HepG2 (cell line): ENCODE results near the gene TBX21. TPM values are rescaled to one million over a fixed set of nuclear protein-coding genes. Genes with fewer than 3 reads are reported as not detected.

Experiments
- ATAC-seq: fragments of 200-7000 bp; cut with Tn5 transposase; 3 replicates; pipeline ENCODE4 v1.9.1; 2020; ENCODE audit warnings: mild to moderate bottlenecking, moderate library complexity
- BruUV-seq: library from RNA; stranded (reverse); fragments of 400-500 nt; replicated peaks from 2 replicates; lab custom pipeline; 2021; lab: Mats Ljungman, UMichigan
- CTCF ChIA-PET: fragments of 300-600 bp; formaldehyde crosslinking; extraction: SDS; loops from one replicate; lab custom pipeline; 2021; ENCODE audit warnings: low total read pairs, inconsistent platforms, low intra/inter-chr PET ratio; lab: Yijun Ruan, JAX
- POLR2A ChIA-PET: fragments of 350-600 bp; sonication (Branson Sonifier 250); formaldehyde crosslinking; loops from one replicate; lab custom pipeline; 2020; ENCODE audit warnings: antibody characterized with exemption, inconsistent platforms; lab: Yijun Ruan, JAX
- DNase-seq: peaks from one replicate; pipeline ENCODE4 v3.0.0-alpha.2; 2015; ENCODE audit warnings: low spot score
- FAIRE-seq: peaks from 3 replicates; lab custom pipeline; 2011; peaks lifted over from hg19 to GRCh38; lab: Jason Lieb, UNC
- H2AFZ ChIP-seq: one replicate; pipeline ENCODE4 v1.6.1; 2011; ENCODE audit warnings: low read length, inconsistent platforms
- H3K27ac ChIP-seq: fragments of 300-600 bp; 3 replicates; pipeline ENCODE4 v1.8.0; 2011; ENCODE audit warnings: mixed run types, mild to moderate bottlenecking, mixed read lengths, low read length, inconsistent platforms; ENCODE audit not compliant: insufficient read depth; ENCODE audit errors: extremely low read length
- H3K27me3 ChIP-seq, 2 experiments: fragments of 200-600 bp in 1 of 2; 2 replicates in 1 of 2; 3 replicates in 1 of 2; pipeline versions ENCODE4 v1.6.0 to v1.8.0; 2011; ENCODE audit warnings: low read length in 2 of 2, mild to moderate bottlenecking in 2 of 2, moderate library complexity in 2 of 2, inconsistent platforms in 1 of 2; ENCODE audit not compliant: insufficient read depth in 2 of 2, control insufficient read depth in 1 of 2
- H3K36me3 ChIP-seq, 2 experiments: fragments of 200-600 bp in 1 of 2; replicated peaks in 1 of 2; 2 replicates in 1 of 2; 3 replicates in 1 of 2; pipeline versions ENCODE4 v1.5.1 to v1.8.0; 2011; ENCODE audit warnings: low read length in 2 of 2, inconsistent platforms in 1 of 2; ENCODE audit not compliant: insufficient read depth in 2 of 2, control insufficient read depth in 1 of 2
- H3K4me1 ChIP-seq: 2 replicates; pipeline ENCODE4 v1.5.1; 2012; ENCODE audit warnings: low read length, inconsistent platforms; ENCODE audit not compliant: insufficient read depth
- H3K4me2 ChIP-seq: 2 replicates; pipeline ENCODE4 v1.6.0; 2011; ENCODE audit warnings: low read depth, low read length, inconsistent platforms
- H3K4me3 ChIP-seq, 3 experiments: fragments of 200-600 bp in 1 of 3; sonication (generic), shearing (Covaris generic) in 1 of 3; replicated peaks in 1 of 3; 2 replicates each; pipeline ENCODE4 v1.5.1; 2011 to 2016; ENCODE audit warnings: low read length in 3 of 3, inconsistent platforms in 2 of 3, low read depth in 2 of 3, mild to moderate bottlenecking in 2 of 3, control low read depth in 1 of 3, mixed read lengths in 1 of 3; ENCODE audit not compliant: insufficient read depth in 1 of 3
- H3K79me2 ChIP-seq: one replicate; pipeline ENCODE4 v1.6.1; 2011; ENCODE audit warnings: low read length, inconsistent platforms; ENCODE audit not compliant: insufficient read depth
- H3K9ac ChIP-seq: 2 replicates; pipeline ENCODE4 v1.6.0; 2011; ENCODE audit warnings: mild to moderate bottlenecking, low read depth, low read length, inconsistent platforms; ENCODE audit not compliant: insufficient read depth
- H3K9me3 ChIP-seq: 2 replicates; pipeline ENCODE4 v1.5.1; 2012; ENCODE audit warnings: mild to moderate bottlenecking, low read length
- H4K20me1 ChIP-seq: 2 replicates; pipeline ENCODE4 v1.6.0; 2011; ENCODE audit warnings: inconsistent platforms, mild to moderate bottlenecking, low read length, moderate library complexity; ENCODE audit not compliant: insufficient read depth
- CENPBD1 ChIP-seq: sonication (generic); formaldehyde crosslinking; IDR thresholded peaks from 2 replicates; pipeline ENCODE4 v1.8.0; 2022; ENCODE audit warnings: missing genetic modification reagents, low read depth, mild to moderate bottlenecking, borderline replicate concordance
- ESRRA ChIP-seq: sonication (generic); formaldehyde crosslinking; IDR thresholded peaks from 2 replicates; pipeline ENCODE4 v1.5.1; 2020; ENCODE audit warnings: mild to moderate bottlenecking, low read depth, missing genetic modification reagents
- ETV6 ChIP-seq: sonication (generic); formaldehyde crosslinking; conservative IDR thresholded peaks from 2 replicates; pipeline ENCODE4 v1.4.0; 2020; ENCODE audit warnings: missing genetic modification reagents
- HMG20B ChIP-seq: conservative IDR thresholded peaks from 2 replicates; pipeline ENCODE4 v1.6.1; 2016; ENCODE audit warnings: missing genetic modification reagents, missing compliant biosample characterization
- PPARG ChIP-seq: conservative IDR thresholded peaks from 2 replicates; pipeline ENCODE4 v1.6.1; 2016; ENCODE audit warnings: missing biosample characterization, missing genetic modification reagents
- RARG ChIP-seq: sonication (generic); formaldehyde crosslinking; IDR thresholded peaks from 2 replicates; pipeline ENCODE4 v1.4.0; 2020; ENCODE audit warnings: low read depth, mild to moderate bottlenecking, missing genetic modification reagents
- SOX5 ChIP-seq: IDR thresholded peaks from 2 replicates; pipeline ENCODE4 v1.6.1; 2016; ENCODE audit warnings: borderline replicate concordance
- TRAFD1 ChIP-seq: sonication (generic); formaldehyde crosslinking; IDR thresholded peaks from 2 replicates; pipeline ENCODE4 v1.5.1; 2020; ENCODE audit warnings: missing genetic modification reagents, mild to moderate bottlenecking, borderline replicate concordance
- ZBTB7A ChIP-seq: sonication (generic); formaldehyde crosslinking; IDR thresholded peaks from 2 replicates; pipeline ENCODE4 v1.8.0; 2022; ENCODE audit warnings: mild to moderate bottlenecking, missing genetic modification reagents
- ZFP36 ChIP-seq: fragments of 150-350 bp; IDR thresholded peaks from 2 replicates; pipeline ENCODE4 v1.6.1; 2018; ENCODE audit warnings: borderline replicate concordance, low read length, low read depth; ENCODE audit not compliant: partially characterized antibody
- ZNF331 ChIP-seq: sonication (generic); formaldehyde crosslinking; IDR thresholded peaks from 2 replicates; pipeline ENCODE4 v1.4.0; 2020; ENCODE audit warnings: missing genetic modification reagents
- ZNF598 ChIP-seq: sonication (generic); formaldehyde crosslinking; IDR thresholded peaks from 2 replicates; pipeline ENCODE4 v1.5.1; 2020; ENCODE audit warnings: mild to moderate bottlenecking, missing genetic modification reagents, borderline replicate concordance
- ZNF672 ChIP-seq: sonication (generic); formaldehyde crosslinking; IDR thresholded peaks from 2 replicates; pipeline ENCODE4 v1.8.1; 2022; ENCODE audit warnings: missing genetic modification reagents
- ZNF841 ChIP-seq: sonication (generic); formaldehyde crosslinking; IDR thresholded peaks from 2 replicates; pipeline ENCODE4 v1.8.1; 2023; ENCODE audit warnings: missing genetic modification reagents, borderline replicate concordance
- ZSCAN30 ChIP-seq: sonication (generic); formaldehyde crosslinking; IDR thresholded peaks from 2 replicates; pipeline ENCODE4 v1.5.0; 2020; ENCODE audit warnings: mild to moderate bottlenecking, missing genetic modification reagents
- WGBS: methylation state at CpG from one replicate; pipeline ENCODE4 v1.1.6; 2017; ENCODE audit warnings: low lambda C conversion rate; 5-methylcytosine and 5-hydroxymethylcytosine counted together
- in situ Hi-C: cut with HindIII; loops from 2 replicates; pipeline ENCODE4 v1.10.0; 2017; ENCODE audit warnings: low pct_unique_long_range_greater_than_20kb; ENCODE audit not compliant: extremely low pct_ligation_motif_present
- intact Hi-C: fragments of 100-400 bp; cut with micrococcal nuclease; formaldehyde crosslinking; loops from one replicate; pipeline ENCODE4 v1.10.0; 2022; ENCODE audit not compliant: unreplicated experiment
- polyA plus RNA-seq, 8 experiments: library from polyadenylated mRNA; depleted of rRNA in 3 of 8; stranded (reverse) in 7 of 8; unstranded in 1 of 8; fragments of >200 nt; fragmentation: Illumina TruSeq in 4 of 8; extraction: Trizol in 4 of 8; gene quantifications; 2 replicates each; pipeline versions ENCODE4 v1.2.1 to v1.2.3, GENCODE V29; 2011 to 2016; ENCODE audit warnings: low read depth in 4 of 8, missing spikeins in 1 of 8, mixed read lengths in 1 of 8; ENCODE audit not compliant: insufficient read depth in 1 of 8
- total RNA-seq, 5 experiments: library from RNA; depleted of rRNA; stranded (reverse); fragments of >200 nt; fragmentation: Illumina TruSeq; extraction: Trizol; gene quantifications; 2 replicates each; pipeline ENCODE4 v1.2.3, GENCODE V29; 2016; ENCODE audit warnings: low read depth in 1 of 5

TBX21 gene
- total and polyA plus RNA-seq, 2 of the 13 experiments (the other 11 are each of a cell fraction or from before 2014, with no cell fraction given) = not detected

- H3K9ac ChIP-seq = no peak overlapping the region
- H3K4me3 ChIP-seq = no peak overlapping the region
- peaks cover 10% of the 10 kb centered on the region for H3K4me1 ChIP-seq
- intact Hi-C loops = no loop called here
- no TSS peak for BruUV-seq
- H3K36me3 ChIP-seq = peaks cover 0 to 1% of the 10 kb centered on the region in 2 experiments; a peak in 1 of 5 replicates
- DNase-seq (no peak), FAIRE-seq (no peak), ATAC-seq (no peak)
- WGBS = 98% methylated on average over 4 of the region's 4 CpGs
- H3K9me3 ChIP-seq = no peaks in the 10 kb centered on the region
- TF ChIP-seq ZNF331 = no peak
- TF ChIP-seq TRAFD1 = no peak
- TF ChIP-seq SOX5 = no peak
- no peak for TF ChIP-seq ZNF841 (CRISPR knock-in tag)
- TF ChIP-seq ZNF598 (CRISPR knock-in tag) = no peak
- TF ChIP-seq PPARG (CRISPR knock-in tag) = no peak
- no peak for TF ChIP-seq ZFP36
- TF ChIP-seq ESRRA = no peak
- TF ChIP-seq ETV6 (CRISPR knock-in tag) = no peak
- no peak for TF ChIP-seq ZNF672 (CRISPR knock-in tag)
- TF ChIP-seq ZBTB7A = no peak
- TF ChIP-seq RARG (CRISPR knock-in tag) = no peak
- no peak for TF ChIP-seq HMG20B (CRISPR knock-in tag)
- no peak for TF ChIP-seq CENPBD1
- TF ChIP-seq ZSCAN30 = no peak
- in situ Hi-C loops = no loop called here
- no peak overlapping the region for H3K4me2 ChIP-seq
- no peak overlapping the region for H3K27ac ChIP-seq
- H3K27me3 ChIP-seq = no peaks in the 10 kb centered on the region
- no peak overlapping the region for H2AFZ ChIP-seq
- no peaks in the 10 kb centered on the region for H3K79me2 ChIP-seq
- POLR2A ChIA-PET = no interaction called here
- H4K20me1 ChIP-seq = no peaks in the 10 kb centered on the region
- CTCF ChIA-PET = no interaction called here
These were observed 31.4 kb upstream of the TBX21 start for GRCh38 chr17:47701608-47702007.
